ENCODE measurements around the gene RCAN2. TPM values are rescaled to one million over a fixed set of nuclear protein-coding genes. Genes with fewer than 3 reads are reported as not detected.
A peak's percentile ranks its signal among the peaks of the same experiment; 100 is the strongest.

RCAN2 gene
- total and polyA plus RNA-seq, 12 donors, result 2.3 to 14.4 (median 6.5) TPM

- WGBS, 4 donors, result 63 to 79% (median 75%) methylated on average over 1 to 2 of the region's 2 CpGs
- H3K4me1 ChIP-seq (replicated peaks in 1 of 2), result peaks cover 0 to 16% of the 10 kb centered on the region in 2 donors
- no peaks in the 10 kb centered on the region for H3K27me3 ChIP-seq
- peak in 4 of 7 donors; percentile 13 to 60 (median 20) for DNase-seq
- H3K9me3 ChIP-seq (replicated peaks in 1 of 3), result no peaks in the 10 kb centered on the region
- H3K36me3 ChIP-seq (replicated peaks in 1 of 2), result no peaks in the 10 kb centered on the region
- peak overlapping the region in 2 of 5 donors; percentile 15 to 67 for H3K27ac ChIP-seq
- intact Hi-C loops (cut with DNase I), result no loop called here
- no peak for TF ChIP-seq CTCF (IDR thresholded peaks at IDR 0.05)
- TF ChIP-seq POLR2A (IDR thresholded peaks at IDR 0.05), result no peak
- no peak overlapping the region for H3K4me3 ChIP-seq
Observed at GRCh38 chr6:46352541-46353268, 138.5 kb downstream of the RCAN2 start.

GRCh38 chr6:46350714-46351113 is 140.5 kb downstream of the RCAN2 start:
- H3K36me3 ChIP-seq (replicated peaks in 1 of 2), result no peaks in the 10 kb centered on the region
- no peaks in the 10 kb centered on the region for H3K9me3 ChIP-seq (replicated peaks in 1 of 3)
- H3K4me3 ChIP-seq, result no peak overlapping the region
- peaks cover 0 to 16% of the 10 kb centered on the region in 2 donors for H3K4me1 ChIP-seq (replicated peaks in 1 of 2)
- H3K27ac ChIP-seq, result no peak overlapping the region
- H3K27me3 ChIP-seq, result no peaks in the 10 kb centered on the region
- peak in 1 of 7 donors; percentile 10 for DNase-seq
- TF ChIP-seq POLR2A (IDR thresholded peaks at IDR 0.05) (no peak), CTCF (IDR thresholded peaks at IDR 0.05) (no peak)
- intact Hi-C loops (cut with DNase I), result no loop called here
- WGBS, 4 donors, result 25 to 45% (median 35%) methylated on average over 1 of the region's 1 CpG

- no peak for DNase-seq
- no peak overlapping the region for H3K27ac ChIP-seq
- intact Hi-C loops (cut with DNase I), result no loop called here
- no peak for TF ChIP-seq POLR2A (IDR thresholded peaks at IDR 0.05)
- TF ChIP-seq CTCF (IDR thresholded peaks at IDR 0.05), result no peak
- WGBS, 4 donors, result 66 to 76% (median 73%) methylated on average over 3 of the region's 3 CpGs
- H3K27me3 ChIP-seq, result no peaks in the 10 kb centered on the region
- no peaks in the 10 kb centered on the region for H3K36me3 ChIP-seq (replicated peaks in 1 of 2)
- no peaks in the 10 kb centered on the region for H3K9me3 ChIP-seq (replicated peaks in 1 of 3)
- no peak overlapping the region for H3K4me3 ChIP-seq
- H3K4me1 ChIP-seq (replicated peaks in 1 of 2), result peaks cover 0 to 5% of the 10 kb centered on the region in 2 donors
Observed at GRCh38 chr6:46347669-46348068, 143.6 kb downstream of the RCAN2 start.

GRCh38 chr6:46340246-46340645 is 151.0 kb downstream of the RCAN2 start:
- 82 to 91% (median 90%) methylated on average over 2 of the region's 2 CpGs for WGBS, 4 donors
- no peak for TF ChIP-seq CTCF (IDR thresholded peaks at IDR 0.05)
- no peak for TF ChIP-seq POLR2A (IDR thresholded peaks at IDR 0.05)
- Histone ChIP-seq H3K27me3 (no peaks in the 10 kb centered on the region), H3K4me1 (replicated peaks in 1 of 2) (no peaks in the 10 kb centered on the region), H3K27ac (no peak overlapping the region), H3K36me3 (replicated peaks in 1 of 2) (no peaks in the 10 kb centered on the region), H3K9me3 (replicated peaks in 1 of 3) (no peaks in the 10 kb centered on the region), H3K4me3 (no peak overlapping the region)
- no peak for DNase-seq
- intact Hi-C loops (cut with DNase I), result no loop called here

Data from adrenal gland (tissue), 12 donors.